Caco-2 (cell line): Measurements from ENCODE around the gene SSBP2. TPM values are rescaled to one million over a fixed set of nuclear protein-coding genes. Genes with fewer than 3 reads are reported as not detected.

Experiments used
- BruUV-seq: library from RNA; stranded (reverse); fragments of 400-500 nt; replicated peaks from 2 replicates; lab custom pipeline; 2021; lab: Mats Ljungman, UMichigan
- CTCF ChIA-PET: fragments of 300-600 bp; sonication (Branson Sonifier 250); formaldehyde crosslinking; loops from one replicate; lab custom pipeline; 2022; ENCODE audit warnings: antibody characterized with exemption; lab: Charles Lee
- POLR2A ChIA-PET: fragments of 300-600 bp; sonication (Branson Sonifier 250); formaldehyde crosslinking; loops from one replicate; lab custom pipeline; 2022; ENCODE audit warnings: antibody characterized with exemption; lab: Charles Lee
- DNase-seq, 2 experiments: peaks; one replicate each; pipeline versions ENCODE4 v3.0.0 to v3.0.0-alpha.2; 2020 to 2022
- H3K27me3 ChIP-seq: replicated peaks from 2 replicates; pipeline ENCODE4 v1.6.0; 2011; ENCODE audit warnings: low read length; ENCODE audit not compliant: control insufficient read depth, insufficient read depth
- H3K36me3 ChIP-seq: 2 replicates; pipeline ENCODE4 v1.5.1; 2011; ENCODE audit warnings: low read length; ENCODE audit not compliant: control insufficient read depth, insufficient read depth
- H3K4me1 ChIP-seq: fragments of 250-450 bp; sonication (Bioruptor Pico); 2 replicates; pipeline ENCODE4 v1.5.1; 2020; ENCODE audit warnings: mild to moderate bottlenecking
- H3K4me3 ChIP-seq: 2 replicates; pipeline ENCODE4 v1.5.1; 2011; ENCODE audit warnings: low read depth, mild to moderate bottlenecking, control low read depth, low read length
- H3K9me3 ChIP-seq: fragments of 250-450 bp; sonication (Bioruptor Pico); 2 replicates; pipeline ENCODE4 v1.5.1; 2020; ENCODE audit warnings: mild to moderate bottlenecking, moderate library complexity
- H3K27ac Mint-ChIP-seq: one replicate; pipeline ENCODE4 v1.8.0; 2022; ENCODE audit warnings: mixed read lengths; ENCODE audit not compliant: unreplicated experiment
- H3K27me3 Mint-ChIP-seq: one replicate; pipeline ENCODE4 v1.8.0; 2022; ENCODE audit warnings: mixed read lengths; ENCODE audit not compliant: insufficient read depth, unreplicated experiment
- H3K36me3 Mint-ChIP-seq: one replicate; pipeline ENCODE4 v1.8.0; 2022; ENCODE audit warnings: mild to moderate bottlenecking, mixed read lengths; ENCODE audit not compliant: insufficient read depth, unreplicated experiment
- H3K4me1 Mint-ChIP-seq: one replicate; pipeline ENCODE4 v1.8.0; 2022; ENCODE audit warnings: low read depth, mixed read lengths; ENCODE audit not compliant: unreplicated experiment
- H3K4me3 Mint-ChIP-seq: one replicate; pipeline ENCODE4 v1.8.0; 2022; ENCODE audit warnings: mild to moderate bottlenecking, moderate library complexity, mixed read lengths; ENCODE audit not compliant: unreplicated experiment
- H3K9me3 Mint-ChIP-seq: one replicate; pipeline ENCODE4 v1.8.0; 2022; ENCODE audit warnings: mixed read lengths; ENCODE audit not compliant: unreplicated experiment
- intact Hi-C: fragments of 100-400 bp; cut with micrococcal nuclease; formaldehyde crosslinking; loops from one replicate; pipeline ENCODE4 v1.10.0; 2022; ENCODE audit not compliant: unreplicated experiment
- total RNA-seq: library from RNA; stranded (reverse); gene quantifications from 2 replicates; pipeline ENCODE4 v1.2.3, GENCODE V29; 2022
- TF ChIP-seq, protein P1 (sequence below), 2 experiments: fragments of 200-600 bp in 1 of 2; IDR thresholded peaks; 1 replicate in 1 of 2; 2 replicates in 1 of 2; pipeline versions ENCODE4 v1.5.1 to v1.8.0; 2011 to 2022; ENCODE audit warnings: antibody characterized with exemption in 1 of 2, control low read depth in 1 of 2, inconsistent platforms in 1 of 2, low read depth in 1 of 2, low read length in 1 of 2, mild to moderate bottlenecking in 1 of 2, moderate library complexity in 1 of 2; ENCODE audit not compliant: insufficient read depth in 1 of 2, severe bottlenecking in 1 of 2, unreplicated experiment in 1 of 2

Gene SSBP2
- total RNA-seq, 1 experiment from 2014 or later: 2.5 TPM

DNA sequence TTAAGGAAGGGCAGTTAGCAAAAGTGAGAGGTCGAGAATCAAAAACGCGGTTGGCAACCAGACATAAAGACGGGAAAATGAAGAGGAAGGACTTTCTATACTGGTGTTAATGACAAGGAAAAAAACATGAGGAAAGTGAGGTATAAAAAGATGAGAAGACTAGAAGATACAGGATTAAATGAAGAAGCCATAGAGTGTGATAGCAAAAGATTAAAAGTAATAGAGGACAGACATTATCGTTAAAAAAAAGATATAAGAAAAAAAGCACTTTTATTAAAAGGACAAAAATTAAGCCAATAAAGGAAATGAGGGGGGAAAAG lies 1.7 kb upstream of the SSBP2 start:
- BruUV-seq: no TSS peak
- H3K36me3 ChIP-seq: no peaks in the 10 kb centered on the region
- CTCF ChIA-PET: no interaction called here
- POLR2A ChIA-PET: no interaction called here
- Mint-ChIP-seq H3K9me3 (no peaks in the 10 kb centered on the region), H3K4me1 (peaks cover 14% of the 10 kb centered on the region), H3K36me3 (no peaks in the 10 kb centered on the region), H3K27ac (no peak overlapping the region), H3K27me3 (peaks cover 5% of the 10 kb centered on the region), H3K4me3 (no peak overlapping the region)
- intact Hi-C loops: loop anchor here (5.0 kb wide), 1 partner anchor 325 kb away; no protein-coding TSS in a partner anchor
- no peak for DNase-seq
- no peak overlapping the region for H3K4me3 ChIP-seq
- peaks cover 23% of the 10 kb centered on the region for H3K4me1 ChIP-seq
- TF ChIP-seq, protein P1, sequence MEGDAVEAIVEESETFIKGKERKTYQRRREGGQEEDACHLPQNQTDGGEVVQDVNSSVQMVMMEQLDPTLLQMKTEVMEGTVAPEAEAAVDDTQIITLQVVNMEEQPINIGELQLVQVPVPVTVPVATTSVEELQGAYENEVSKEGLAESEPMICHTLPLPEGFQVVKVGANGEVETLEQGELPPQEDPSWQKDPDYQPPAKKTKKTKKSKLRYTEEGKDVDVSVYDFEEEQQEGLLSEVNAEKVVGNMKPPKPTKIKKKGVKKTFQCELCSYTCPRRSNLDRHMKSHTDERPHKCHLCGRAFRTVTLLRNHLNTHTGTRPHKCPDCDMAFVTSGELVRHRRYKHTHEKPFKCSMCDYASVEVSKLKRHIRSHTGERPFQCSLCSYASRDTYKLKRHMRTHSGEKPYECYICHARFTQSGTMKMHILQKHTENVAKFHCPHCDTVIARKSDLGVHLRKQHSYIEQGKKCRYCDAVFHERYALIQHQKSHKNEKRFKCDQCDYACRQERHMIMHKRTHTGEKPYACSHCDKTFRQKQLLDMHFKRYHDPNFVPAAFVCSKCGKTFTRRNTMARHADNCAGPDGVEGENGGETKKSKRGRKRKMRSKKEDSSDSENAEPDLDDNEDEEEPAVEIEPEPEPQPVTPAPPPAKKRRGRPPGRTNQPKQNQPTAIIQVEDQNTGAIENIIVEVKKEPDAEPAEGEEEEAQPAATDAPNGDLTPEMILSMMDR (IDR thresholded peaks at IDR 0.05; ENCODE audit: insufficient read depth in 1 of 2, low read depth in 1 of 2, low read length in 1 of 2, severe bottlenecking in 1 of 2, unreplicated experiment in 1 of 2): no peak
- H3K27me3 ChIP-seq: no peaks in the 10 kb centered on the region
- H3K9me3 ChIP-seq: no peaks in the 10 kb centered on the region

DNA sequence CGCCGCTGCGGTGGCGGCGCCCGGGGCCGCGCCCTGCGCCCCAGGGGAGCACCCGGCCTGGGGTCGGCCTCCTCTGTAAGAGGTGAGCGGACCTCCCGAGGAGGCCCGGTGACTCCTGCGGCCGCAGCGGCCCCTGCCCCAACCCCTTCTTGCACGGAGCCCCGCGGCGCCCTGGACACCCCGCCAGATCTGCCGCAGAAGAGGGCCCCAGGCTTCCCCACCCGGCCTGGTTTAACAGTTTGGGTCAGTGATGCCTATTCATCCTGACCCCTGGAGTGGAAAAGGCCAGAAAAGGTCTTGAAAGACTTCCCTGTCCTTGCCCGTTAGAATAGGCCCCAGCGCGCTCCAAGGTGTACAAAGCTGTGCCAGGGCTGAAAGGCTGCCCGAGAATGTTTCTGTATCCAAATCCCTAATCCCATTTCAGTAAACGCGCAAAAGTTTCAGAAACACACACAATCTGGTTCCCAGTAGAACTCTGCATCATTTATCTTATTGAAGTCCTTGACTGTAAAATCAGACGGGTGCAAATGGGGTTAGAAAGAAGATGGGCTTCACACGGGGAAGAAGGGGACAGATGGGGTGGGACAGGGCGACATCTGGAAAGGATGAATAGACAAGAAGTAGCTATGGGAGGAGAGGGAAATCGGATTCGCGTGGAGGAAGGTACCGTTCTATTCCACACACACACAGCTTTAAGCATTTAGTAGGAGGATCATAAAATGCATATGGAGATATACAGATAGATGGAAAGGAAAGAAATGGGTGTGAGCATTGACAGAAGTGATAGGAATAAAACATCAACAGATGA lies 1.1 kb upstream of the SSBP2 start:
- peaks cover 14% of the 10 kb centered on the region for H3K4me1 Mint-ChIP-seq
- BruUV-seq: TSS peak; percentile 44
- TF ChIP-seq, protein P1 (IDR thresholded peaks at IDR 0.05; ENCODE audit: insufficient read depth in 1 of 2, low read depth in 1 of 2, low read length in 1 of 2, severe bottlenecking in 1 of 2, unreplicated experiment in 1 of 2): no peak
- peaks cover 23% of the 10 kb centered on the region for H3K4me1 ChIP-seq
- no peaks in the 10 kb centered on the region for H3K36me3 ChIP-seq
- DNase-seq: no peak
- H3K27me3 ChIP-seq: no peaks in the 10 kb centered on the region
- peak overlapping the region; percentile 10 for H3K27ac Mint-ChIP-seq
- H3K36me3 Mint-ChIP-seq: no peaks in the 10 kb centered on the region
- intact Hi-C loops: loop anchor here (1.0 to 5.0 kb wide), 5 partner anchors 99 to 413 kb away; partner anchors contain the start of gene ATG10
- ChIA-PET POLR2A (interaction anchor here (1.4 kb wide), 1 partner anchor 99 kb away, joined by 32 read pairs; no protein-coding TSS in a partner anchor), CTCF (interaction anchor here (0.8 to 2.4 kb wide), 3 partner anchors 9 to 414 kb away, joined by 3 to 23 read pairs (median 3); no protein-coding TSS in a partner anchor)
- H3K27me3 Mint-ChIP-seq: peaks cover 7% of the 10 kb centered on the region
- H3K9me3 ChIP-seq: no peaks in the 10 kb centered on the region
- H3K4me3 ChIP-seq: peak overlapping the region; percentile 86
- no peaks in the 10 kb centered on the region for H3K9me3 Mint-ChIP-seq
- H3K4me3 Mint-ChIP-seq: peak overlapping the region; percentile 86

DNA sequence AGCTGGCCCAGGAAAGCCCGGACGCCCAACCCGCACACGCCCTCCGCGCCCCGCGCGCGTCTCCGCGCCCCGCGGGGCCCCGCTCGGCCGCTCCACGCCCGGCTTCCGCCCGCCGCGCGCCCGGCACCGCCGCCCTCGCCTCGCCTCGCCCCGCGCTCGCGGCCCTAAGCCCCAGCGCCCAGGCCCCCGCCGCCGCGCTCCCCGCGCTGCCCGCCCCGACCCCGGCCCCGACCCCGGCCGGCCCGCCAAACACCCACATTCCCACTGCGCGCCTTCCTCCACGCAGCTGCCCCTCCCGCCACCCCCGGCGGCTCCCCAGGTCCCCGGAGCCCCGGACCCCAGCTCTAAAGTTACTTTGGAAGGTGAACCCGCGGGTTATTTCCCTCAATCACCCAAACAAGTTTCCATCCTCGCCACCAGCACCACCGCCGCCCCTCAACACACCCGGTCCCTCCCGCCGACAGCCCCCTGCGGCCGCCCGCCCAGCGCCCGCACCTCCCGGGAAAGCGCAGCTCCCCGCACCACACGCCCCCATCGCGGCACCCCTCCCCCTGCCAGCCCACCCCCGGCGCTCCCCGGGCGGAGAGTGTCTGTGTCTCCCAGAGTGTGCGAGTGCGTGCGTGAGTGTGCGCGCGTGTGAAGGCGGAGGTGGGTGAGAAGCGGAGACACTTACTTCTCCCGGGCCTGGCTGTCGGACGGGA lies 439 bp downstream of the SSBP2 start:
- H3K4me1 ChIP-seq: peaks cover 14% of the 10 kb centered on the region
- Mint-ChIP-seq H3K27me3 (peaks cover 11% of the 10 kb centered on the region), H3K9me3 (no peaks in the 10 kb centered on the region), H3K4me1 (peaks cover 7% of the 10 kb centered on the region), H3K36me3 (no peaks in the 10 kb centered on the region), H3K4me3 (peak overlapping the region; percentile 86), H3K27ac (peak overlapping the region; percentile 10)
- no peaks in the 10 kb centered on the region for H3K9me3 ChIP-seq
- intact Hi-C loops: loop anchor here (1.0 to 5.0 kb wide), 5 partner anchors 101 to 414 kb away; partner anchors contain the start of gene ATG10
- no peaks in the 10 kb centered on the region for H3K27me3 ChIP-seq
- TF ChIP-seq, protein P1 (IDR thresholded peaks at IDR 0.05; ENCODE audit: insufficient read depth in 1 of 2, low read depth in 1 of 2, low read length in 1 of 2, severe bottlenecking in 1 of 2, unreplicated experiment in 1 of 2): no peak
- ChIA-PET CTCF (interaction anchor here (0.7 to 2.4 kb wide), 3 partner anchors 101 to 415 kb away, joined by 3 to 23 read pairs (median 6); no protein-coding TSS in a partner anchor), POLR2A (interaction anchor here (0.5 to 1.4 kb wide), 5 partner anchors 21 to 180 kb away, joined by 3 to 32 read pairs (median 3); no protein-coding TSS in a partner anchor)
- no TSS peak for BruUV-seq
- H3K4me3 ChIP-seq: peak overlapping the region; percentile 86
- DNase-seq: no peak
- no peaks in the 10 kb centered on the region for H3K36me3 ChIP-seq
